OCI-LY1 (cell line): ENCODE results near the gene C1orf216.
"Not testable (repeated sequence)": the region's sequence is repeated elsewhere in the genome, so short reads cannot be mapped to it uniquely, and the experiment has no call there.

Experiments used
- H2AFZ ChIP-seq: fragments of 200-600 bp; sonication (generic), shearing (Covaris generic); 2 replicates; pipeline ENCODE4 v1.6.0; 2014; ENCODE audit warnings: antibody characterized with exemption, mild to moderate bottlenecking, low read length
- H3F3A ChIP-seq: fragments of 200-600 bp; sonication (generic), shearing (Covaris generic); 2 replicates; pipeline ENCODE4 v1.6.0; 2014; ENCODE audit warnings: mild to moderate bottlenecking, antibody characterized with exemption, low read length, moderate library complexity; ENCODE audit not compliant: insufficient read depth
- H3K27ac ChIP-seq: fragments of 200-600 bp; sonication (generic); 2 replicates; pipeline ENCODE4 v1.5.1; 2014; ENCODE audit warnings: low read length, mixed run types, mild to moderate bottlenecking, low read depth; ENCODE audit not compliant: poor library complexity, severe bottlenecking
- H3K27me3 ChIP-seq: fragments of 200-600 bp; sonication (generic); 2 replicates; pipeline ENCODE4 v1.6.0; 2014; ENCODE audit warnings: antibody characterized with exemption, mild to moderate bottlenecking, low read length, moderate library complexity; ENCODE audit not compliant: insufficient read depth
- H3K36me3 ChIP-seq: fragments of 200-600 bp; sonication (generic); 2 replicates; pipeline ENCODE4 v1.6.1; 2014; ENCODE audit warnings: mild to moderate bottlenecking, antibody characterized with exemption, low read length, moderate library complexity, mixed read lengths; ENCODE audit not compliant: insufficient read depth
- H3K4me1 ChIP-seq: fragments of 200-600 bp; sonication (generic); 2 replicates; pipeline ENCODE4 v1.5.1; 2014; ENCODE audit warnings: mild to moderate bottlenecking, low read length, moderate library complexity; ENCODE audit not compliant: insufficient read depth, severe bottlenecking
- H3K4me2 ChIP-seq: fragments of 200-600 bp; sonication (generic), shearing (Covaris generic); 2 replicates; pipeline ENCODE4 v1.6.1; 2014; ENCODE audit warnings: low read length
- H3K4me3 ChIP-seq: fragments of 200-600 bp; sonication (generic); 2 replicates; pipeline ENCODE4 v1.5.1; 2014; ENCODE audit warnings: low read length, low read depth, mild to moderate bottlenecking, mixed read lengths; ENCODE audit not compliant: poor library complexity, severe bottlenecking
- H3K79me2 ChIP-seq: fragments of 200-600 bp; shearing (Covaris generic); 2 replicates; pipeline ENCODE4 v1.6.1; 2016; ENCODE audit warnings: mixed run types, low read length, mixed read lengths; ENCODE audit not compliant: insufficient read depth
- H3K9ac ChIP-seq: fragments of 200-600 bp; sonication (generic), shearing (Covaris generic); 2 replicates; pipeline ENCODE4 v1.6.1; 2014; ENCODE audit warnings: mild to moderate bottlenecking, low read length, mixed read lengths
- H3K9me2 ChIP-seq: fragments of 200-600 bp; sonication (generic), shearing (Covaris generic); 2 replicates; pipeline ENCODE4 v1.6.1; 2014; ENCODE audit warnings: low read depth, mild to moderate bottlenecking, low read length, mixed read lengths
- H3K9me3 ChIP-seq: fragments of 200-600 bp; shearing (Covaris generic); 2 replicates; pipeline ENCODE4 v1.6.1; 2014; ENCODE audit warnings: low read length, mixed read lengths
- H4K20me1 ChIP-seq: fragments of 200-600 bp; sonication (generic), shearing (Covaris generic); 2 replicates; pipeline ENCODE4 v1.6.0; 2016; ENCODE audit warnings: mild to moderate bottlenecking, low read length; ENCODE audit not compliant: insufficient read depth
- CTCF ChIP-seq: fragments of 200-600 bp; sonication (generic), shearing (Covaris generic); IDR thresholded peaks from 2 replicates; pipeline ENCODE4 v1.5.1; 2017; ENCODE audit warnings: mild to moderate bottlenecking, antibody characterized with exemption, low read length, moderate library complexity, mixed read lengths
- EZH2 ChIP-seq: fragments of 200-600 bp; sonication (generic), shearing (Covaris generic); IDR thresholded peaks from 2 replicates; pipeline ENCODE4 v1.8.0; 2017; ENCODE audit warnings: borderline replicate concordance, mixed run types, mild to moderate bottlenecking, antibody characterized with exemption, low read length, moderate library complexity, mixed read lengths

C1orf216 gene

GRCh38 chr1:35717911-35718476 is 690 bp downstream of the C1orf216 start:
- no peak overlapping the region for H2AFZ ChIP-seq
- H3K9me2 ChIP-seq = no peaks in the 10 kb centered on the region
- no peaks in the 10 kb centered on the region for H3F3A ChIP-seq
- H3K36me3 ChIP-seq = peaks cover 20% of the 10 kb centered on the region
- peak overlapping the region; percentile 82 for H3K4me3 ChIP-seq
- no peaks in the 10 kb centered on the region for H3K27me3 ChIP-seq
- no peaks in the 10 kb centered on the region for H3K79me2 ChIP-seq
- peak overlapping the region; percentile 75 for H3K4me2 ChIP-seq
- H4K20me1 ChIP-seq = no peaks in the 10 kb centered on the region
- peaks cover 33% of the 10 kb centered on the region for H3K4me1 ChIP-seq
- no peaks in the 10 kb centered on the region for H3K9me3 ChIP-seq
- peak overlapping the region; percentile 82 for H3K9ac ChIP-seq
- peak overlapping the region; percentile 24 for H3K27ac ChIP-seq
- TF ChIP-seq EZH2 = no peak
- no peak for TF ChIP-seq CTCF

- no peak overlapping the region for H2AFZ ChIP-seq
- H3K4me3 ChIP-seq = no peak overlapping the region
- no peaks in the 10 kb centered on the region for H3K27me3 ChIP-seq
- H3K4me2 ChIP-seq = peak overlapping the region; percentile 12; the same call in 1 of the 2 replicates
- H3K36me3 ChIP-seq = peaks cover 20% of the 10 kb centered on the region
- H3K9ac ChIP-seq = no peak overlapping the region
- H3K79me2 ChIP-seq = no peaks in the 10 kb centered on the region
- peaks cover 33% of the 10 kb centered on the region for H3K4me1 ChIP-seq
- H3K27ac ChIP-seq = no peak overlapping the region
- no peaks in the 10 kb centered on the region for H3F3A ChIP-seq
- H3K9me2 ChIP-seq = no peaks in the 10 kb centered on the region
- peak; percentile 91 for TF ChIP-seq CTCF
- no peak for TF ChIP-seq EZH2
- H3K9me3 ChIP-seq = no peaks in the 10 kb centered on the region
- no peaks in the 10 kb centered on the region for H4K20me1 ChIP-seq
Observed at GRCh38 chr1:35715568-35716002, 3.1 kb downstream of the C1orf216 start.

GRCh38 chr1:35714921-35715567 is 3.6 kb downstream of the C1orf216 start:
- Histone ChIP-seq H2AFZ (no peak overlapping the region), H4K20me1 (no peaks in the 10 kb centered on the region), H3K4me3 (no peak overlapping the region), H3K27ac (no peak overlapping the region), H3K4me2 (no peak overlapping the region; the same call in 1 of the 2 replicates), H3K9ac (no peak overlapping the region), H3K9me3 (no peaks in the 10 kb centered on the region), H3F3A (no peaks in the 10 kb centered on the region), H3K27me3 (no peaks in the 10 kb centered on the region), H3K79me2 (no peaks in the 10 kb centered on the region), H3K9me2 (no peaks in the 10 kb centered on the region), H3K4me1 (peaks cover 33% of the 10 kb centered on the region), H3K36me3 (peaks cover 20% of the 10 kb centered on the region)
- TF ChIP-seq EZH2 (no peak), CTCF (no peak)

- not testable (repeated sequence) for H3K9me3 ChIP-seq, H3K9me2 ChIP-seq, H3K79me2 ChIP-seq, H3K4me2 ChIP-seq, H3K9ac ChIP-seq, H2AFZ ChIP-seq, H4K20me1 ChIP-seq, H3F3A ChIP-seq, H3K27me3 ChIP-seq, H3K4me3 ChIP-seq, H3K27ac ChIP-seq
- peaks cover 20% of the 10 kb centered on the region for H3K36me3 ChIP-seq
- H3K4me1 ChIP-seq = peaks cover 14% of the 10 kb centered on the region
Observed at GRCh38 chr1:35711098-35711497, 7.6 kb downstream of the C1orf216 start.
